ENCODE data around the gene PPM1D.

DNA sequence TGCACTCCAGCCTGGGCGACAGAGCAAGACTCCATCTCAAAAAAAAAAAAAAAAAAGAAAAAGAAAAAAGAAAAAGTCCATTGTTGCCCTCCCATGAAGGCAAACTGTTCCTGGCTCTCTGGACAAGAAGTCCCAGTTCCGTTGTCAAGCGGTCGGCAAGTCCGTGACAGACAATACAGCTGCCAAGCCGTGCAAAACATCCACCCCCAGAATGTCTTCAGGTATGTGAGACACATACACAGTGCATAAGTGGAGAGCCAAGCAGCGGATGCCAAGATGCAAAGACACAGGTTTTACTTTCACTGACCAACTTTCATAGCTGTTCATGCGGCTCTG lies 40.4 kb upstream of the PPM1D start:
- TF ChIP-seq, protein P1, sequence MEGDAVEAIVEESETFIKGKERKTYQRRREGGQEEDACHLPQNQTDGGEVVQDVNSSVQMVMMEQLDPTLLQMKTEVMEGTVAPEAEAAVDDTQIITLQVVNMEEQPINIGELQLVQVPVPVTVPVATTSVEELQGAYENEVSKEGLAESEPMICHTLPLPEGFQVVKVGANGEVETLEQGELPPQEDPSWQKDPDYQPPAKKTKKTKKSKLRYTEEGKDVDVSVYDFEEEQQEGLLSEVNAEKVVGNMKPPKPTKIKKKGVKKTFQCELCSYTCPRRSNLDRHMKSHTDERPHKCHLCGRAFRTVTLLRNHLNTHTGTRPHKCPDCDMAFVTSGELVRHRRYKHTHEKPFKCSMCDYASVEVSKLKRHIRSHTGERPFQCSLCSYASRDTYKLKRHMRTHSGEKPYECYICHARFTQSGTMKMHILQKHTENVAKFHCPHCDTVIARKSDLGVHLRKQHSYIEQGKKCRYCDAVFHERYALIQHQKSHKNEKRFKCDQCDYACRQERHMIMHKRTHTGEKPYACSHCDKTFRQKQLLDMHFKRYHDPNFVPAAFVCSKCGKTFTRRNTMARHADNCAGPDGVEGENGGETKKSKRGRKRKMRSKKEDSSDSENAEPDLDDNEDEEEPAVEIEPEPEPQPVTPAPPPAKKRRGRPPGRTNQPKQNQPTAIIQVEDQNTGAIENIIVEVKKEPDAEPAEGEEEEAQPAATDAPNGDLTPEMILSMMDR (conservative IDR thresholded peaks at IDR 0.05; ENCODE audit: low read length): no peak
- TF ChIP-seq EZH2phosphoT487 (IDR thresholded peaks at IDR 0.05; ENCODE audit: borderline replicate concordance): no peak

Data from Loucy (cell line).